Hematopoietic multipotent progenitor cell treated with erythropoietin and hydrocortisone succinate and interleukin-3 and kit ligand, for 17 days (in vitro differentiated cells): ENCODE results near the gene PLXNA2.
A peak's percentile ranks its signal among the peaks of the same experiment; 100 is the strongest.

Source experiments
- DNase-seq: peaks from one replicate; pipeline ENCODE4 v3.0.0-alpha.2; 2015; ENCODE audit warnings: low spot score

Gene PLXNA2

DNA sequence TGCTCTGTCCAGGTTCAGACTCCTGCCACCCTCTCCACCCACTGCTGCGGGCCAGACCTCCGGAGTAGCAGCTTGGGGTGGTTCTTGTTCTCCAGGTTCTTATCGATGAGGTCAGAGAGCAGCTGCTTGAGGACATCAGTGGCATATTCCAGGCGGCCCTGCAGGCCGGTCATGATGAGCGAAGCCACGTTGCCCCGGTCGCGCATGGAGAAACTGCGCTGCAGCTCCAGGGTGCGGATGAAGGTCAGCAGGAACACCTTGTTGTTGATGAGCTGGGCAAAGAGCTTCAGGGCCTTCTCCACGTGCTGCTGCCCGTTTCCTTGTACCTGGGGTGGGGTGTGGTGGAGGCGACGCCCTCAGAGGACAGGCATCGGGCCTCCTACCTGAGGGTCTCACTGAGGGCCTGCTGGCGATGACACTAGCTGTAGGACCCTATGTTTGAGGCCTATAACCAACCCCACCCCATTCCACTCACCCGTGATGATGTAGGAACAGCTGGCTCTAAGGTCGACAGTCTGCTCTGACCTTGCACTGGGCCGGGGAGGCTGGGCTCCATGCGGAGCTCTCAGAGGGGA lies 202.1 kb downstream of the PLXNA2 start:
- no peak for DNase-seq

DNA sequence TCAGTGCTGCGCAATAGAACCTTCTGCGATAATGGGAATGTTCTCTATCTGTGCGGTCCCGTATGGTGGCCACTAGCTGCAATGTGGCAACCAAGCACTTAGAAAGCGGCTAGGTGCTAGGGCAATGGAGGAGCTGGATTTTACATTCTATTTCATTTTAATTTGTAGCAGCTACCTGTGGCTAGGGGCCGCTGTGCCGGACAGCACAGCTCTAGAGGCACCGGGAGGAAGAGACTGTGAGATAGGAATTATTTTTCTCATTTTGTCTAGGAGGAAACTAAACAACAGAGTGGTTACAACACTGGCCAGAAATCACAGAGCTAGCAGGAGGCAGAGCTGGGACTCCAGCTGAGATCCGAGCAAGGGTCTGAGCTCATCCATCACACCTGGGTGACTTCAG lies 202.7 kb downstream of the PLXNA2 start:
- no peak for DNase-seq

DNA sequence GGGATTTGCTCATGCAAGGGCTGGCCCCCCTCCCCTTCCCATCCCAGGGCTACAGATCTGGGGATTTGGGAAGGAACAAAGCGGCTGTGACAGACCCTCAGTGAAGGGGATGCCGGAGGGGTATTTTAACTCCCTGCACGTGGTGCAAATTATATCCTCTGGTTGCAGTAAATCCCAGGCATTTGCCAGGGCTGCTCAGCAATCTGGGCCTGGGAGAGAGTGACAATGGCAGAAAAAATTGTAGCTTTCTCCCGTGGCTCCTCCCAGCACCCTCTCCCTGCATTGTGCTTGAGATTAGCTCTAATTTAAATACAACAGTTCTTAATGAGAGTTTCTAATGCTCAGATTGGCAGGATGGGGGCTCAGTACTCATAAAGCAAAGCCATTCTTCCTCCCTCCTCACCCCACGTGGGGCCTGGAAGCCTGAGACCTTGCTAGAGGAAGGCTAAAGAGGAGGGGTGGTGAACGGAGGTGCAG lies 203.3 kb downstream of the PLXNA2 start:
- no peak for DNase-seq

DNA sequence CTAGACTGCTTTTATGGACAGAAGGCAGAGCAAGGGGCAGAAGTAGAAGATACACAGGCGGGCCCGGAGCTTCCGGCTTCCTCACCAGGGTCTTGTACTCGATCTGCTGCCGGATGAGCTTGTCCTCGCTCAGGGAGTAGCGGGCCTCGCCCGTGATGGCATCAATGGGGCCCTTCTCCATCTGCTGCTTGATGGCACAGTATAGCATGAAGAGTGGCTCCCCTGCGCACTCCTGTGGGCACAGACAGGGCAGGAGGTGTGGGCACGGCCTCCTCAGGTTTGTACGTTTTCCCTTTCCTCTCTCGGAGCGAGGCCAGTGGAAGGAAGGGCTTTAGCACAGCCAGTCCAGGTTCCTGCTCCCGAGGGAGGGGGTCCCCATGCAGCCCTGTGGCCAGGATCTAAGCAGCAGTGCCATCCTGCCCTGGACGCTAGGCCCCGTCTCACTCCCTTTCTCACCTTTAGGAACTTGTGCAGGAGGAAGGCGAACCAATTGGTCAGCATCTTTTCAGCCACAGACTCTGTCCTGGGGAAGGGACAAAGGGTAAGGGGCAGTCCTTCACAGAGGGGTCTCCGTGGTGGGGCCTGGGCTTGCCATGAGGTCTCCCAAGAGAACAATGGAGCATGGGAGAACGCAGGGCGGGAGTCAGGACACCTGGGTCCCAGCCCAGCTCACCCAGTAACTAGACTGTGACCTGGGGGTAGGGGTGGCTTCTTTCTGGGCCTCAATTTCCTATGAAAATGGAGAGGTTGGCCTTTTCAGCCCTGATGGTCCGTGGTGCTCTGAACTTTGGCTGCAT lies 204.4 kb downstream of the PLXNA2 start:
- DNase-seq: no peak

DNA sequence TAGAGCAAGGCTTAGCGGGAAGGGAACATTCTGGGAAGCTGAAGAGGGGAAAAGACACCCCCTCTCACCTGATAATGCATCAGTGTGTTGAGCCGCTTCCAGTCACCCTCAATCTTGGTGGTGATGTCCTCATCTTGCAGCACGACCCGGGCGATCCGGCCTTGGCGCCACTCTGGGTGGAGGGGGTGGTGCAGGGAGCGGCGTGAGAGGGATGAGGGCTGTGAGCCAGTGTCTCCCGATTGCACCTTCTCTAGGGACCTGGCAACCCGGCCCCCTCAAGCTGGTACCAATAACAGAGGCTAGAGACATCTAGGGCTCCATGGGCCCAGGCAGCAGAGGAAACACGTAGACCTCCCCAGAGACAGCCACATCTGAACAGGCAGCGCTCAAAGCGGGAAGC lies 205.9 kb downstream of the PLXNA2 start:
- DNase-seq: no peak

DNA sequence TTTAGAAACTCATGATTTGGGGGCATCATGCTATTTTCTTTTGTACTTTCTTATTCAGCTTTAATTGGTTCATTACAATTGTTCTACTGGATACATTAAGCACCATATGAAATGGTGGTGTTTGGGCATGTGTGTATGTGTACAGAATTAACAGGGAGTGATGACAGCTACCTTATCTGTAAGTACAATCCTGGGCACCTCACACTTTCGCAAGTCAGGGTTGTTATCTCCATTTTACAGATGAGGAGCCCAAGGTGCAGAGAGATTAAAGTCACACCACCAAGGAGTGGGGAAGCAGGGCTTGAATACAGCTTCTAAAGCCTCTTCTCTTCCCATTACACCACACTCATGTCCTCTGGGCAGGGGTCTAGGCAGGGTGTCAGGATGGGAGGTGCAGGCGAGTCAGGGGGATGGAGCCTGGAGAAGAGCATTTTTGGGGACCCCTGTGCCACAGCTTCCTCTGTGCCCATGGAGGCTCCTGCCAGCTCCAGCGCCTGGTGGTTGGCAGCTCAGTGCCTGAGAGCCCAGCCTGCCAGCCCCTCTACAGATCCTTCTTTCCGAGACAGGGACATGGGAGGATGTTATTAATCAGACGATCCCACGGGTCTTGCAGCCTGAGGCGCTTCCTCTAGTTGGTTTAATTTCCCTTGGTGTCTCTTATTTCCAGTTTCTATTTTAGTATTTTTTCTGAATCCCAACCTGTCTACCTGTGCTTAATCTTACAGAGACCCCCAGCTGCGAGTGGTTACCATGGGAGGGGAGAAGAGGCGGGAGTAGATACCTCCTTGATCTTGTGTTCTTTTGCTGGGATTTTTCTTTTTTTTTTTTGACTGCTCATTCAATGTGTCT lies 207.0 kb downstream of the PLXNA2 start:
- peak; percentile 20 for DNase-seq

DNA sequence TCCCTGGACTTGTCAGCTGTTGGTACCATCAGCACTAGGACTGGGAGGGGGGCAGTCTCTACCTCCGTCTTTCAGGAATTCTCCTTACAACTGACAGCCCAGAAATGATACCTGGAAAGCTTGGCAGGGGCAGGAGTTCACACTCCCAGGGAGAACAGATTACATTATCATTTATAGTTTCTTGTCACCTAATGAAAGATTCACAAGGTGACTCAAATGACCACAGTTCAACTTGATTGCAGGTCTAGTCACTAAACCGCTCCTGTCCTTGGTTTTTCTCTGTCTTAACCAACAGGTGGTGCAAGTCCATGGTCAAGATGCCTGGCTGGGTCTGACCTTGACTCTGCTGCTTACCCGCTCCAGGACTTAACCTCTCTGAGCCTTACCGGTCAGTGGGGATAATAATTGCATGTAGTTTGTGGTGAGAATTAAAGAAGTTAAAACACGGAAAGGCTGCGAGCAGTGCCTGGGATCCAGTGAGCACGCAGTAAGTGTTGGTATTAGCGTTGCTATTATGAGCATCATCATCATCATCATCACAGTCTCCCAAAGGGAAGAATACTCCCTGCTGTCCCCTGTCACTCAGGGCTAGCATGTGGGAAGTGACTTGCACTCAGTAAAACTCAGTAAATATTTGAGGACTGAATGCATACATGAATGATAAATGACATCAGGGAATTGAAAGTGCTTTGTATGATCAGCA lies 207.9 kb downstream of the PLXNA2 start:
- peak; percentile 9 for DNase-seq

DNA sequence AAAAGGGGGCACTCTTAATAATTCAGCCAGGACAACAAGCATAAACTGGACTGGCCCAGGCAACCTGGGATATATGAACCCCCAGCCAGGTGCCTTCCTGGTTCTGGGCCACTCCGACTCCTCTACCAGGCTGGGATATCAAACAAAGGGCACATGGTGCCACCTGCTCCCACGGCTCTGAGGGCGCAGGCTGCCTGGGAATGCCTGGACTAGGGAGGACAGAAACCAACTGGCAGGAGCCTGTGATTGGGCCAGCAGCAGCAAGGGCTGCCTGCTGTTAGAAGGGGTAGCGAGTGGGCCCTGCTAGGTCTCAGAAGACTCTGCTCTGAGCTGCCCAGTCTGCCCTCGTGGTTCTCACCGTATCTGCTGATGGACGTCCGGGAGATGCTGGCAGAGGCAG lies 210.0 kb downstream of the PLXNA2 start:
- DNase-seq: no peak

DNA sequence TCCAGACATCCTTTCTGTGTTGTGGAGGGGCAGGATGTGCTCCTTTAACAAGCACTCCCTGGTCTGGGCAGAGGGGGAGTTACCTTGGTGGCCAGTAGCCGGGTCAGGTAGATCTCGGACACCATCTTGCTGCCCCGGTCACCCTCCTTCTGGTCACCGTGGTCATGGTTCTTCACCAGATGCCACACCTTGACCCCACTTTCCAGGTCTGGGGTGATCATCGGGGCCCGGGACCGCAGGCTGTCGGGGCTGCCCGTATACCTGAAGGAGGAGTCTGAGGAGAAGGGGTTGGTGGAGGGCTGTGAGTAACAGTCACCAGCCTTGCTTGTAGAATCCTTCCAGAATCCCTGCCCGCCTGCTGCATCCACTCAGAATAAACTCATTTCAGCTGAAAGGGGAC lies 210.9 kb downstream of the PLXNA2 start:
- no peak for DNase-seq

DNA sequence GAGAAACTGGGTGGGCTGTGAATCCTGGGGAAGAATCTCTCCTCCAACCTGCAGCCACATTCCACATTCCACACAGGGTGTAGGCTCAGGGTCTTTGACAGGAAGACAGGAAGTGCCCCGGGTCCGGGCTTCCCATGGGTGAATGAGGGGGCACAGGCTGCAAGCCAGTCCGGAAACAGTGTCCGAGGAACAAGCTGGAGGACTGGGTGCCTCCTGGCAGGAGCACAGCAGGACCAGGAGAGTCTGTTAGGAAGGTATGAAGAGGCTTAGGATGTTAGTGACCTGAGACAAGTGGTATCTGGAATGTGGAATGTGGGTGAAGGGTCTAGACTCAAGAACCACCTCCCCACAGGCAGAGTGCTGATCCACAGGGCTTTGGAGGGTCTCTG lies 212.3 kb downstream of the PLXNA2 start:
- no peak for DNase-seq

DNA sequence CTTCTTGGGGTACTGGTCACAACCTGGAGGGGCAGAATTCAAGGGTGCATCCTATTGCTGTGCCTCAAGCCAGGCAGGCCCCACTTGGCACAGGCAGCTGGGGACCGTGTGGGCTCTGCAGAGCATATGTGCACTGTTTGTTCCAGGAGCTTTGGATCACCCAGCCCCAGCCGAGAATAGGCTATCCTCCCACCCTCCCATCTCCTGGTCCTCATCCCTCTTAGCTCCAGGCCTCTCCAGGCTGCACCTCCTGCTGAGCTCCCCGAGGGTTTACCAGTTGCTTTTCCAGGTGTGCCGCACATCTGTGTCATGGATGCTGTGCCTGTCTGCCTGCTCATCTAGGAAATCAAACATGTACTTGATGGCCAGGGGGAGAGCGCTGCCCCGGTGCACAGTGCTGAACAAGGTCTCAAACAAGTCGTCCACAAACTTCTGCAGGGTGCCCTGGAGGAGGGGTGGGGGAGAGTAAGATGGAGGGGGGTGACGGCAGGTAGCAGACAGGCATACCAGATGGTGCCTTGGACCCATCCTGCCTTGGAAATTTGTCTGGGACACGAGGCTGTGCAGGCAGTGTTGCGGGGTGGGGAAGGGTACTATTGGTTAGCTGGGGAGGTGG lies 212.8 kb downstream of the PLXNA2 start:
- DNase-seq: no peak

DNA sequence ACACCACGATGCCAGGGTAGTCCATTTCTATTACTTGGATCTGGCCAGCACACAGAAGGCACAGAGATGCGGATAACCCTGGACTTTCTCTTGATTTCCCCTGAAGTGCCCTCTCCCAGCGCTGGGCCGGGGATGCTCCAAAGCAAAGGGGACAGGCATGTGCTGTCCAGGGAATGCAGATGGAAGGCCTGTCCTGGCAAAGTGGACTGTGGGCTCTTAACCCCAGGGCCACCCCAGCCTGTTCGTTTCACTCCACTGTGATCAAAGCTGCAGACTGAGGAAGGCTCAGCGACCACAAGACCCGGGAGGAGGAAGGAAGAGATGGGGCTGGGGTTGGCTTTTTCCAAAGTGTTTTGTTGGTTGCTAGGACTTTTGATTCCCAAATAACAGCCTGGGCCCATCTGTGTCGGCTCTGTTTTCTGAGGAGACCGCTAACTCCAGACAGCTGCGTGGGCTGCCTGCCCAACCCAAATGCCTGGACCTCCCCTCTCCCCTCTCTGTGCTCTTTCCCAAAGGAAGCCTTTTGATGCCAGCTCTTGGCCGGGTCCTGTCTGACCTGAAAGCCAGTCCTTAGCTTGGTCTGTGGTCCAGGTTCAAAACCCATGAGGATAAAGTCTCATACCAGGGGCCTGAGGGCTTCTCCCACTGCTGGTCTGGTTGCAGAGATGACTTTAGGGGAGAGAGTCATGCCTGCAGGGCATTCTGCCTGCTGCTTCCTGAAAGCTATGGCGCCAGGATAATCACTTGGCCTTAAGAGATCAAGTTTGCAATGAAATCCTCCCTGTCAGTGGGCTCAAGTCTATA lies 213.7 kb downstream of the PLXNA2 start:
- DNase-seq: no peak

DNA sequence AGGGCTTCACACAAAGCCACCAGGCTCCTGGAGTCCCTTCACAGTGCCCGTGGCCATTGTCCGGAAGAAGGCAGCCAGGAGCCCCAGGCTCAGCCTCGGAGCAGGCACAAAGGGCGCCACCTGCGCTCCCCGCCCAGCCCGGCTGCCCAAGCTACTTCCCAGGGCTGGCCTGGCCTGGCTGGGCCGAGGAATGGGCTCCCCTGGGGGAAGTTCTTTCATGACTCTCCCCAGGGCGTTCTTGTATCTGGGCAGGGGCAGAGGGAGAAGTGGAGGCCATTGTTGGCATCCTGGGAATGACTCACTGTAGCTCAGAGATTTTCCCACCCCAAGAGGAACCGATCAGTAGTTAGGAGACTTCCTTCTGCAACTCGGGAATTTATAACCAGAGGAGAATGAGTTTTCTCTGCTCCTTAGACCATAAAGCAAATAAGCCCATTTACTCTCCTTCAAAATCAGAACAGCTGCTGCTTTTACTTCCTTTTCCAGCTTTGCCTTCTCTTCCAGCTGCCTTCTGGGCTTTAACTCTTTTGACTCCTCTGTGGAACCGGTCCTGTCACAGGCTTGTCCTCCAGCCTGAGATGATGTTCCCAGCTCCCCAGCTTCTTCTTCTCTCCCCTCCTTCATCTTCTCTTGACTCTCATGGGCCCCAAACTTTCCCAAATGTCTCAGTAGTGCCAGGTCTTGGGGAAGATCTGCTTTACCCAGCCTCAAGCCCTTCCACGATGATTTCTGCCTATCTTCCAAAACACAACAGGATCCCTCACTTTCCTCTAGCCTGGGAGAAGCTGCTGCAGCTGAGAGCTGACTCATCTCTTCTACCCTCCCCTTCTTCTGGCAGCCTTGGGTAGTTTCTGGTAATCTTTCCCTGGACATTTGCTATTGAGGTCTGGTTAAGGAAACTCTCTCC lies 214.6 kb downstream of the PLXNA2 start:
- no peak for DNase-seq

DNA sequence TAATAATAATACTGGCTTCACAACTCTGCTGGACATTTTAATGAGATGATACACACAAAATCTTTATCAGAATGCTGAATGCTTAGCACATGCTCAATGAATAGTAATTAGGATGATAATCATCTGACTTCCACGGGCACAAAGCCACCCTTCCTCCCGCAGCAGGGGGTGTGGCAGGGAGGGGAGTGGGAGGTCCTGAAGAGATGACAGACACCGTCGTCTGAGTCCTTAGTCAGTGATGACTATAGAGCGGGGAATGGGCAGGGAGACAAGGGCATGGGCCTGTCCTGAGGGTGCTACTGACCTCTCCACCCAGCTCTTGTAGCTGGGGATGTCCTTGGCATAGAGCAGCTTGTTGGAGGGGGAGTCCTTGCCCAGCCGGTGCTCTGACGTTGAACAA lies 215.7 kb downstream of the PLXNA2 start:
- DNase-seq: no peak

DNA sequence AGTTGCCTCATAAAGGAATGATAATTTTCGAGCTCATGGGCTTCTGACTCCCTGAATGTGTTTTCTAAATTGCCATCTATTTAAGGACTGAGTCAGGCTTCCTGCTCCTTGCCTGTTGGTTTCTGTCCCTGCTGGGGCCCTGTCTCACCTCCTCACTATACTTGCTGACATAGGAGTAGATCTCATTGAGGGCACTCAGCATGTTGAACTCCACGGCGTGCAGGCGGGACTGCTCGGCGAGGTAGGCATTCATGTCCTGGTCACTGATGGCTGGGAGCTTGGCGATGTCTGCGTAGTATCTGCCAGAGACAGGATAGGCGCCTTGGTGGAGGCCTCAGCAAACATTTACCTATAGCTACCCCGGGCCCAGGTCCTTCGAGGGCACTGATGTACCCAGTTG lies 216.3 kb downstream of the PLXNA2 start:
- DNase-seq: no peak

DNA sequence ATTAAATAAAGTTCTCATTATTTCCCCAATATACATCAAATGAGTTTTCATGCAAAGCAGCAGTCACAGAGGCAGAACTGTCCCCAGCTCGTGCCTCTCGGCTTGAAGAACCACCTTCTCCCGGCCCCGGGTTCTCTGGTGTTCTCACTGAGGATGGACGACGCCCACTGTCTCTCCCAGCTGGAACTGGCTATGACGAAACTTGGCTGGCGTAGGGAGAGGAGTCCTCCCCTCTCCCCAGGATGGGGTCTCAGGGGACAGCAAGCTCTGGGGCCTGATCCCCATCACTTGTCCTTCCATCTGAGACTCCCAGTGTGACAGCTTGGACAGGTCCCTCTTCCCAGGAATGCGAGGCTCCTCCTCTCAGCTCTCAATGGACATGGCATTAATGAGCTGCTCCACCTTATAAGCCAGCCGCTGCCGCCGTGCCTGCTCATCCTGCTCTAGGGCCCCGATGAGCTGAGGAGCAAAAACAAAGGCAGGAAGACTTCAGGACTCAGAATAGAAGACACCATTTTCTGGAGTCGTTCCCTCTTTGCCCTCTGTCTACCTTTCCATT lies 217.2 kb downstream of the PLXNA2 start:
- no peak for DNase-seq

DNA sequence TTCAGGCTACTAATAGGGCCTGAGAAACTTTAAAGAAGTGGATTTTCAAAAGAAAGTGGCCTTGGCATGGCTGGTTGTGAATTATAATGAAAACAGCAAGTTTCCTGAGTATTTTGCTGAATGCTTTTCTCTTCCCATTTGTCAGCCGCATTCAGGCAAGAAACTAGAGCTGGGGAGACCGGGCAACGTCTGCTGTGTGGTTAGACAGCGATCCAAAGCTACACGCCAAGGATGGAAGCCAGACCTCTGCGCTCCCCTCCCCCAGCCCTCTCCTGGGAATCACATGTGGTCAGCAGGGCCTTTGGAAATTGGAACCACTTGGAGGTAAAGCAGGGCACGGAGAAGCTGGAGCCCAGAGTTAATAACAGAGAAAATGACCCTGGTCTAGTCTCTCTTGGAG lies 219.2 kb downstream of the PLXNA2 start:
- DNase-seq: no peak

DNA sequence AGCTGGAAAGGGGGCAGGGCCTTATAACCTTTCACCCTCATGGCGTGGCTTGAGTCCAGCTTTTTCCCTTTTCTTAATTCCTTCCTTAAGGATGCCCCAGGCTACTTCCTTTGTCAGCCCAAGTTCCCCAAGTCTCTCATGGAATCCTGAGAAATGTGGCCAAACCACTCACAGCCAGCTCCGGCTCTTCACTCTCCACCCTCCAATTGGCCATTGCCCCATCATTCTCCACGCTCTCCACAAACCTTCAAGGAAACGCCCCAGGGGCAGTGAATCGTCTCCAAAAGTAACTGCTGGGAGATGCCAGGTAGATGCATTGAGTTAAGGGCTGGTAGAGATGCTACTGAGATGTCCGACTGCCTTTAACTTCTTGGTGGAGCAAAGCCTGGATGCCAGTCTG lies 219.8 kb downstream of the PLXNA2 start:
- DNase-seq: no peak

DNA sequence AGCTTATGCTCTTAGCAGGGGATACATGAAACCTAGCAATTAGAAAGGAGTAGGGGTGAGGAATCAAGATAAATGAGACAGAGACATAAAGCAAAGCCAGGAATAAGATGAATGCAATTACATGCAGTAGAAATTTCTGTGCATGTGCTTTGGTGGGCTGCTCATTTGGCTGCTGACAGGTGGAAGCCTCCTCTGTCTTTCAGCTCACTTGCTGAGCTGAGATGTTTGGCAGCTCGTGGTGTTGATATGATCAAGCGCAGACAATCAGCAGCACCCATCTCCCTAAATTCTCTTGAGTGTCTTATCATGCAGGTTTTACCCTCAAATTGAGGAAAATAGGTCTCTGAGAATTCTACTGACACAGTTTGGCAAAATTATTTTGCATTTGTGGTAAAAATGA lies 224.9 kb downstream of the PLXNA2 start:
- no peak for DNase-seq

DNA sequence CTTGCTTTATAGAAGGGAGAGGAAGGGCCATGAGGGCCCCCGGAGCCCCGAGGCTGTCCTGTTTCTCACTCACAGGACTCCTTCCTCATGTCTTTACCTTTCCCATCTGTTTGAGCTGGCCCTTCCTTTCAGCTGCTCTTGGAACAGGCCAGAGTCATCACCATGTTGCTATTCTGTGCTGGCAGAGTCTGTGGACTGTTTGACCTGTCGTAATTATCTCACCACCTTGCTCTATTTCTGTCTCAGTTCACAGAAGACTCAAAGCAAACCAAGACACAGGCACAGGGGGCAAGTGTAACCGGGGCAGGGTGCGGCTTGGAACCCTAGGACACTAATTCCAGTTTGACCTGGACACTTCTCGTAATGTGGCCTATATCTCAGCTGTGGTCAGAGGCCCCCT lies 228.9 kb downstream of the PLXNA2 start:
- DNase-seq: no peak
